Loucy (cell line): ENCODE results near the gene CPHXL2.

ENCODE experiments used
- H2AFZ ChIP-seq: fragments of 200-600 bp; sonication (generic); 2 replicates; pipeline ENCODE4 v1.6.0; 2016; ENCODE audit warnings: antibody characterized with exemption, mild to moderate bottlenecking, low read length, moderate library complexity
- H3F3A ChIP-seq: fragments of 200-600 bp; 2 replicates; pipeline ENCODE4 v1.6.0; 2016; ENCODE audit warnings: antibody characterized with exemption, low read depth, mild to moderate bottlenecking
- H3K27me3 ChIP-seq: fragments of 200-600 bp; sonication (generic); 2 replicates; pipeline ENCODE4 v1.6.1; 2014; ENCODE audit warnings: low read length, mild to moderate bottlenecking; ENCODE audit not compliant: insufficient read depth, poor library complexity, severe bottlenecking
- H3K36me3 ChIP-seq: fragments of 200-600 bp; sonication (generic); 2 replicates; pipeline ENCODE4 v1.6.1; 2016; ENCODE audit warnings: low read length; ENCODE audit not compliant: insufficient read depth
- H3K4me1 ChIP-seq: fragments of 200-600 bp; sonication (generic); 2 replicates; pipeline ENCODE4 v1.5.1; 2014; ENCODE audit warnings: low read length, mild to moderate bottlenecking; ENCODE audit not compliant: insufficient read depth, poor library complexity, severe bottlenecking
- H3K4me2 ChIP-seq: fragments of 200-600 bp; sonication (generic); 2 replicates; pipeline ENCODE4 v1.6.0; 2014; ENCODE audit warnings: antibody characterized with exemption, low read length, low read depth, mild to moderate bottlenecking; ENCODE audit not compliant: poor library complexity, severe bottlenecking
- H3K4me3 ChIP-seq: fragments of 200-600 bp; sonication (generic); 2 replicates; pipeline ENCODE4 v1.5.1; 2014; ENCODE audit warnings: low read length, mild to moderate bottlenecking, mixed read lengths; ENCODE audit not compliant: poor library complexity, severe bottlenecking
- H3K79me2 ChIP-seq: fragments of 200-600 bp; sonication (generic); 2 replicates; pipeline ENCODE4 v1.6.1; 2014; ENCODE audit warnings: low read length; ENCODE audit not compliant: insufficient read depth
- H3K9ac ChIP-seq: fragments of 200-600 bp; sonication (generic); 2 replicates; pipeline ENCODE4 v1.6.0; 2014; ENCODE audit warnings: mild to moderate bottlenecking, low read depth, low read length, moderate library complexity; ENCODE audit not compliant: poor library complexity, severe bottlenecking
- H3K9me2 ChIP-seq: fragments of 200-600 bp; sonication (generic); replicated peaks from 2 replicates; pipeline ENCODE4 v1.6.1; 2016; ENCODE audit warnings: low read depth, low read length, mixed read lengths
- H3K9me3 ChIP-seq: fragments of 200-600 bp; sonication (generic); 2 replicates; pipeline ENCODE4 v1.6.1; 2014; ENCODE audit warnings: mild to moderate bottlenecking, antibody characterized with exemption, low read length, low read depth; ENCODE audit not compliant: insufficient read depth
- H4K20me1 ChIP-seq: fragments of 200-600 bp; sonication (generic); 2 replicates; pipeline ENCODE4 v1.6.0; 2014; ENCODE audit warnings: antibody characterized with exemption, low read length, mild to moderate bottlenecking; ENCODE audit not compliant: insufficient read depth, poor library complexity, severe bottlenecking
- EZH2phosphoT487 ChIP-seq: fragments of 200-600 bp; IDR thresholded peaks from 2 replicates; pipeline ENCODE4 v1.6.1; 2018; ENCODE audit warnings: antibody characterized with exemption, mild to moderate bottlenecking, moderate library complexity, borderline replicate concordance
- TF ChIP-seq, protein P1 (sequence below): fragments of 200-600 bp; sonication (generic); conservative IDR thresholded peaks from 2 replicates; pipeline ENCODE4 v1.5.1; 2014; ENCODE audit warnings: mild to moderate bottlenecking, antibody characterized with exemption, low read length

CPHXL2 gene

DNA sequence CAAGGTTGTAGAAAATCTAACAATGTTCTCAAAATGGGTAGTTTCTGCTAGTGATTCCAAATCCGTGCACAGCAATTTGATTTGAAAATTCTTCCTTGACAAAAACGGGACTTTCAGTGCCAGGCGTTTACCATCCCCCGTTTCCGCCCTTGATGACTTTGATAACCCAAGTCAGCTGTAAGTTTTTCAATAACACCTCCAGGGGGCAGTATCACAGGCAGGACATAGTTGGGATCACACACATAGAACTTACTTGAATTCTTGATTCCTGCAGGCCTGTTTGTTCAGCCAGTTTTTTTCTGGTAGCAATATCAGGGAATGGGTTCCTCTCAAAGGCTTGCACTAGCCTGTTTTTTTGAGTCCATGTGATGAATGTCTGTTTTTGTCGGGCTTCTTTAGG lies 18.9 kb upstream of the CPHXL2 start:
- TF ChIP-seq, protein P1, sequence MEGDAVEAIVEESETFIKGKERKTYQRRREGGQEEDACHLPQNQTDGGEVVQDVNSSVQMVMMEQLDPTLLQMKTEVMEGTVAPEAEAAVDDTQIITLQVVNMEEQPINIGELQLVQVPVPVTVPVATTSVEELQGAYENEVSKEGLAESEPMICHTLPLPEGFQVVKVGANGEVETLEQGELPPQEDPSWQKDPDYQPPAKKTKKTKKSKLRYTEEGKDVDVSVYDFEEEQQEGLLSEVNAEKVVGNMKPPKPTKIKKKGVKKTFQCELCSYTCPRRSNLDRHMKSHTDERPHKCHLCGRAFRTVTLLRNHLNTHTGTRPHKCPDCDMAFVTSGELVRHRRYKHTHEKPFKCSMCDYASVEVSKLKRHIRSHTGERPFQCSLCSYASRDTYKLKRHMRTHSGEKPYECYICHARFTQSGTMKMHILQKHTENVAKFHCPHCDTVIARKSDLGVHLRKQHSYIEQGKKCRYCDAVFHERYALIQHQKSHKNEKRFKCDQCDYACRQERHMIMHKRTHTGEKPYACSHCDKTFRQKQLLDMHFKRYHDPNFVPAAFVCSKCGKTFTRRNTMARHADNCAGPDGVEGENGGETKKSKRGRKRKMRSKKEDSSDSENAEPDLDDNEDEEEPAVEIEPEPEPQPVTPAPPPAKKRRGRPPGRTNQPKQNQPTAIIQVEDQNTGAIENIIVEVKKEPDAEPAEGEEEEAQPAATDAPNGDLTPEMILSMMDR: peak; percentile 49
- no peak for TF ChIP-seq EZH2phosphoT487
- no peaks in the 10 kb centered on the region for H3K27me3 ChIP-seq
- no peak overlapping the region for H3K9ac ChIP-seq
- no peaks in the 10 kb centered on the region for H4K20me1 ChIP-seq
- H3F3A ChIP-seq: no peaks in the 10 kb centered on the region
- no peak overlapping the region for H2AFZ ChIP-seq
- H3K9me3 ChIP-seq: no peaks in the 10 kb centered on the region
- H3K9me2 ChIP-seq: no peaks in the 10 kb centered on the region
- H3K4me1 ChIP-seq: no peaks in the 10 kb centered on the region
- H3K79me2 ChIP-seq: no peaks in the 10 kb centered on the region
- no peak overlapping the region for H3K4me2 ChIP-seq
- no peaks in the 10 kb centered on the region for H3K36me3 ChIP-seq
- no peak overlapping the region for H3K4me3 ChIP-seq

DNA sequence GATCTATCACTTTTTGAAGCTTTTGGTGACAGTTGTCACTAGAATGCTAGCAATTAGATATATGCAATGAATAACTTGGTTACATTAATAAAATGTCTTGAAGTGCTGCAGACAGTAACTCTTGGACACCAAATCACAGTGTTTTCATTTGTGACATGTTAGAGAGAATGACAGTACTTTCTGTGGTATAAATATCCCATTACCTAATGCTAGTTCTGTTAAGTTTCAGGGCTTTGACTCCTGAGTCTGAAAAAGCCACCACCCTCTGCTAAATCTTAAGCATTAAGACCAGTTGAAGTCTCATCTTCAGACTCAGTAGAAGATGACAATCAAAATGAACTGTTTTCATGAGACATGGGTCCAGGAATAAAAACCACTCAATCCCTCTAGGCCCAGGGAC lies 10.6 kb upstream of the CPHXL2 start:
- Histone ChIP-seq H3K27me3 (no peaks in the 10 kb centered on the region), H3K4me3 (no peak overlapping the region), H3K9me3 (no peaks in the 10 kb centered on the region), H3K9ac (no peak overlapping the region), H3F3A (no peaks in the 10 kb centered on the region), H3K9me2 (no peaks in the 10 kb centered on the region), H3K4me2 (no peak overlapping the region), H2AFZ (no peak overlapping the region), H3K79me2 (no peaks in the 10 kb centered on the region), H4K20me1 (no peaks in the 10 kb centered on the region), H3K4me1 (no peaks in the 10 kb centered on the region), H3K36me3 (no peaks in the 10 kb centered on the region)
- TF ChIP-seq, protein P1: no peak
- no peak for TF ChIP-seq EZH2phosphoT487

DNA sequence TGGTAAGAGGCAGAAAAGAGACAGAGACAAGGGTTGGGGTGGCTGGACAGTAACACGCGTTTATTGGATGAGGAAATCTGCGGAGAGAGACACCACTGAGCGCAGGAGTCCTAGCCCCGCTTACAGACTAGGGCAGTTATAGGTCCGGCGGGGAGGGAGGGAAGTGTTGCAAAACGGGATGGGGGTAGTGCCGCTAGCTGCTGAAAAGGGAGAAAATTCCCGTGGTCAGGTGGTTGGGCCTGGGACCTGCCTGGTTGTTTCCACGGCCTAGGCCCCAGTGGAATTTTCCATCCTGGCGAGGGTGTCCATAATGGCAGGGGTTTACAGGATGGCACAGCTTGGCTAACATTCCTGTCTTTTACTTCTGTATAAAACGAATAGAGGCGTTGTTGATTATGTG lies 5.5 kb upstream of the CPHXL2 start:
- Histone ChIP-seq H3K9me2 (no peaks in the 10 kb centered on the region), H3K4me2 (no peak overlapping the region), H2AFZ (no peak overlapping the region), H4K20me1 (no peaks in the 10 kb centered on the region), H3K9me3 (no peaks in the 10 kb centered on the region), H3K36me3 (no peaks in the 10 kb centered on the region), H3K79me2 (no peaks in the 10 kb centered on the region), H3K4me1 (no peaks in the 10 kb centered on the region), H3K4me3 (no peak overlapping the region), H3F3A (no peaks in the 10 kb centered on the region), H3K9ac (no peak overlapping the region), H3K27me3 (no peaks in the 10 kb centered on the region)
- TF ChIP-seq, protein P1: no peak
- no peak for TF ChIP-seq EZH2phosphoT487
